Umbilical cord (tissue), 2 donors: ENCODE results near the gene GAREM1. TPM values are rescaled to one million over a fixed set of nuclear protein-coding genes. Genes with fewer than 3 reads are reported as not detected.

ENCODE experiments used
- DNase-seq: peaks from one replicate; pipeline ENCODE4 v3.0.0-alpha.2; 2015; ENCODE audit warnings: low spot score
- total RNA-seq: library from RNA; depleted of rRNA; stranded (reverse); fragments of >200 nt; gene quantifications from one replicate; pipeline ENCODE4 v1.2.3, GENCODE V29; 2014; ENCODE audit warnings: low replicate concordance; ENCODE audit not compliant: insufficient read depth

Gene GAREM1
- total RNA-seq, 1 donor from 2014 or later, result 5.1 TPM

DNA sequence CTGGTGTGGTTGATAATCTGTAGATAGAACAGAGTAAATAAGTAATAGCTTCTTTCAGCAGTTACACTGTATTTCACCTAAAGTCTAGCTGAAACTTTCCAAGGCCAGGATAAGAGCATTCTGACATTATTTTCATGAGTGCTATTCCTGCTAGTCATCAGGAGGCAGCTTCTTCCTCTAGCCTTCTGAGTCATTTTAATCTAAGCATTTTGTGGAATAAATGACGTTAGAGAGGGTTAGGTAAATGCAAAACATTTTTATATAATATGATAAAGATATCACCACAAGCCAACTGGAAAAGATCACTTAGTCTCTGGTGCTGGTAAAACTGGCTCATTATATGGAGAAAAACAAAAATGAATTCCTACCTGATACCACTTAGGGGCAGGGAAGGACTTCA is 142.3 kb downstream of the GAREM1 start:
- DNase-seq, result peak; percentile 66

DNA sequence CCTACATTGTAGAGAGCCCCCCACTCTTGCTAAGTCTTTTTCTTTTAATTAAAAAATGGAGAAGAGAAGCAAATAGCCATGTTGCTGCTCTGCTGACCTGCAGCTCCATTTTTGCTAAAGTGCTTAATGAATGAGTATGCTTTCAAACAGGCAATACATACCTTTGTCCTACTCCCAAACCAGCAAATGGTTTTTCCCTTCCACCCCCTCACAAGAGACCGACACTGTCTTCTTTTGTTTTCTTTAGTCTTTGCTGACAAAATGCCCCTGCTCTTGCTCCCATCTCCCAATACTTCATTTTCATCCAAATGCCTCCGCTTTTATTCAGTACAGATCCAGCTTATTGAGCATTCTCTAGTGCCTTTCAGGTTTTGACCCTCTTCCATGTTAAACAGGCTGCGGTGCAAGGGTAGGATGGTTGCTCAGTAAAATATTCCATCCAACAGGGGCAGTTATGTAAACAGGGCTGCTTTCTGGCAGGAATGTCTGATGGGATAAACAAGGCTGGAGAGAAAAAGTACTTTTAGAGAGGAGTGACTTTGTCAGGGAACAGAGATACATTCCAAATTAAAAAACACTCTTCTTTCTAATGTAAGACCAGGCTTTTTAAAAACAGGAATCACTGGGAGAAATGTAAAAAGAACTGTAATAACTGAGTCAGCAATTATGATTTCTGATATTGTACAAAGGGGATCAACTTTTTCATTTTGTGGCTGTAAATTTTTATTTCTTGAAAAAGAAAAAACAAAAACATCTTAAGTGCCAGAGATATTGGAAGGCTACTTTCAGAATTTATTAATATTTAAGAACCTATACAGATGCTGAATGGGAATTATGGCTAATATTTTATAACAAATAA is 144.0 kb downstream of the GAREM1 start:
- DNase-seq, result peak; percentile 25

DNA sequence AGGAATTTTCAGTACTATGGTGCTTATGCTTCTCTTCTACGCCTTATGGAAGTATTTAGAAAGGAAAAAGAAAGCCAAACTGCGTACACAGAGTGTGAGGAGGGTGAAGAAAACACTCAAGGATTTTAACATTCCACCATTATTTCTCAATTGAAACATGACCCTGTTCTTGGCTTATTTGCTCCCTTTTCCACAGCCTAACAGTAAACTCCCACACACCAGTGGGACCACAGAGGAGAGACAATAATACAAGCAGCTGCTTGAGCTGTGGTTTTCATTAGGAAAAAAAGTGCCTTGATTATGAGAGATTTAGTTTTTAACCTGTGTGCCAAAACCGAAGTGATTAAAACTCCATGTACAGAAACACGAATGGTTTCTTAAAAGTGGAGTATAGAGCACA is 146.5 kb downstream of the GAREM1 start:
- no peak for DNase-seq

DNA sequence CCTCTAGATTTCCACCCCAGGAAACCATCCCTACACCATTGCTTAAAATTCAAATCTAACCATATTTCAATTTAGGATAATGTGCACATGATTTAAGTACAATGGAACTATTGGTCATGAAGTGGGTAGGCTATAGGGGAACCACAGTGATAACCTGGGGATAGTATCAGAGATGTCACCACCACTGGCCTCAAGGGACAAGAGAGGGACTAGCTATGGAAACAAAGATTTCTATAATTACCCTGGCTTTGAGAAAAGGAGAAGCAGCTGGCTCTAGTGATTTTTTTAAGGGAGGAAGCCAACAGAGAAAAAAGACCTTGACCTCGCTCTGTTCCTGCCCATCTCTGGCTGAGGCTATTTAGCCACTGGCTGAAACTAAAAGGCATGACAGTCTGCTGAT is 148.9 kb downstream of the GAREM1 start:
- no peak for DNase-seq

DNA sequence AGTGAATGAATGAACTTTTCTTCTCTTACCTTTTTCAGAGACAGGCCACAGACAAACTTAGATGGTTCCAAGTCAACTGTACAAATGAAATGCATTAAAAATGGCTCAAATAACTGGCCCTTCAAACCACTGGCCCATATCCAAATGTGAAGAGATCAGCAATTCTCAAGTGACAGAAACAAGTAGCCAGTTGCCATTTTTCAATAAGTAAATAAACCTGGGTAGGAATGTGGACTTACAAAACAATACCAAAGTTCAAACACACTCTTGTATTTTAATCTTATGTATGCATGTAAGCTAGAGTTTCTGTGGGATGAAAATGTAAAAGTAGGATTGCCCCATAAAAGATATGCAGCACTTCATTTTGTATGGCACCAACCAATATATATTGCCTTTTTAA is 151.6 kb downstream of the GAREM1 start:
- no peak for DNase-seq

DNA sequence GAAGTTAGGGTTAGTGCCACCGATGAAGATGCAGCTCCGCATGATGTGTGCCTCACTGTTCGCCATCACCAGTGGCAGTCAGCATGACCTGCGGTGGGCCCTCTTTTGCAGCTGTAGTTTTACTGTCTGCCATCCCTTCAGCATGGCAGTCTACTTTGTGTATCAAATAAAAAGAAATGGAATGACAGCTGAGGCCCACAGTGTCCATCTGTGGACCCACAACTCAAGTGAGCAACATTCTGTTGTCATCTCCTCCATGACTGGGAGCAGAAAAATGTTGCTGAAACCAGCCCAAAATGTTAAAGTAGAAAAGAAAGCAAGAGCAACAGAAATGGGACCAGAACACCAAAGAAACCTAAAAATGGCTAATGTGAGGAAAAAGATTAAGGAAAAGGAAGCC is 152.1 kb downstream of the GAREM1 start:
- no peak for DNase-seq

DNA sequence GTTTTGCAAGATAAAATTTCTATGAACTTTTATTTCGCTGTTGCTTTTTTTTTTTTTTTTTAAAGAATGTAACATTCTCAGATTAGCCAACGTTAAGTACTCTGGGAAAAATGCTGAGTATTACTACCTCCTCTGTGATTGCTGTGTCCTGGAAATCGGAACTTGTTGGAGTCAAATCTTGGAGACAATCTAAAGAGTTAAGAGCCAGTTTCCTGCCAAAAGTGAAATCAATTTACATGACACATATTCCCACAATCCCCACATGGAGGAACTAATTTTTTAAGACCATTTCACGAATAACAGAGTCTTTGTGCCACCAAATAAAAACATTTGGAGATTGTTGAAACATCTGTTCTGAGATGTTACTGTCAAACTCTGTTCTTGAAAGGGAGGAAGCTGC is 153.0 kb downstream of the GAREM1 start:
- DNase-seq, result no peak

DNA sequence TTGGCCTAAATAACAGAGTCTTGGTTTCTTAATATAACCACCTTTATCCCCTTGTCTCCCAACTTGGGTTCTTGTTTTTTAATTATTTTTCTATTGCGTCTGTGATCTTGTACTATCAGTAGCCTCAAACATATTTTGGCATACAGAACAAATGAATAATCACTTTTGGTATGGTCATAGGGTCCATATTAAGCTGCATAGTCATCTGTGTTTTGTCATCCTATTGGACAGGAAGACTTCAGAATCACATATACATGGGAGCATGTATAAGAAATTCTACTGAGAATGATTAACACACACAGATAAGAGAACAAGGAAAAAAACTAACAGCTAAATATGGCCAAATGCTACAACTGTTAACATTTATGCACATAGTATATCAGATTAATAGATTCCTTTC is 154.8 kb downstream of the GAREM1 start:
- peak; percentile 46 for DNase-seq

DNA sequence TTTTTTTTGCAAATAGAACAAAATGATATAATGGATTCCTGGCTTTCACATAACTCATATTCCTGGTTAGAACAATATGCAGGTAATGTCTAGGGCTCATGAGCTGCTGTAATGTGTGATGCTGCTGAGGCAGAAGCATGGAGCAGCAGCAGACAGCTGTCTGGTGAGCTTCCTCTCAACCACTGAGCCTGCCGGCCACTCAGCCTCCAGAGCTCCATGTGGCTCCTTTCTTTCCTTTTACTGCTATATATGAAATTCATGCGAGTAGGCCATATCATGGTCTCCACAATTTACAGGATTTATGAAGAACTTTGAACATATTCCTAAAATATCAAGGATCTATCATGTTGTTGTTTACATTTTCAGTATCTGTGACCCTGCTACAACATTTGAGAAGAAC is 159.9 kb downstream of the GAREM1 start:
- no peak for DNase-seq

DNA sequence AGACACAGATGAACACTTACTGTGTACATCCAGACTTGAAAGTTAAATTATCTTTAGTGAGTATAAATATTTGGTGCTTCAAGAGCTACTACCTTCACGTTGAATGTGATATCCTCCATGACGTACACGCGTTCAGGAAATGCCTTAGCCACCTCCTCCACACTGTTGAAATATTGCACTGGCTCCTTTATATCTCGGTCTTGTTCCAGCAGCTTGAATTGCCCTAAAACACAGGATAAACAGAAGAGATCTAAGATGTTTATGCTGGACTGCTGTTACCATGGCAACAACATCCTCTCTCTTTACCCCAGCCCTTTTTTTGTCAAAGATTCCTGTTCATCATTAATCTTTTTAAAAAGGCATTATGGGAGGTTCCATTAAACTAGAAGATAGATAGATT is 160.6 kb downstream of the GAREM1 start:
- no peak for DNase-seq

DNA sequence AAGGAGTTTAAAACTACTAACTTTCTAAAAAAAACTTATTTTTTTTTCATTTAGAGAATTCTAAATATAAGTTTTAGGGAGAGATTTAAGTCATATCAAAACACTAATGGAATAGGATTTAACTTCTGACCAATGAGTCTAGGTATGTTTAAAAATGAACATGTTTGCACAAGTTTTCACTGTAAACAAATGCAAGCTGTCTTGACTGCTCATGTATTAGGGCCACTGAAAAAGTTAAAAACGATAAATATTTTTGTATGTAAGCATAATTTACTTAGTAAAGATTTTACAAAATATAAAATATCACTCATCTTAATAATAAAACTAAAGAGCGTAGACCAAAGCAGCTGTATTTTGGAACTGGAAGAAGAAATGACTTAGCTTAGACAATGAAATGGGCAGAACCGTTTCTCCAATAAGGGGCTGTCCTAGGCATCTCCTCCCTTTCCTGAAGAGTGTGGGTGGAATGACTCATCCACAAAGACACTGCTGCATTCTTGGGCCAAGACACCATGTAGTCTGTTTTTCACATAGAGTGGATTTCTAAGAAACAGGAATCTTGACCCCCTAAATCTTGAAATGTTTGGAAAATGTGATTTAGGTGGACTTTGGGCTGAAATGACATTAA is 162.1 kb downstream of the GAREM1 start:
- DNase-seq, result peak; percentile 52

DNA sequence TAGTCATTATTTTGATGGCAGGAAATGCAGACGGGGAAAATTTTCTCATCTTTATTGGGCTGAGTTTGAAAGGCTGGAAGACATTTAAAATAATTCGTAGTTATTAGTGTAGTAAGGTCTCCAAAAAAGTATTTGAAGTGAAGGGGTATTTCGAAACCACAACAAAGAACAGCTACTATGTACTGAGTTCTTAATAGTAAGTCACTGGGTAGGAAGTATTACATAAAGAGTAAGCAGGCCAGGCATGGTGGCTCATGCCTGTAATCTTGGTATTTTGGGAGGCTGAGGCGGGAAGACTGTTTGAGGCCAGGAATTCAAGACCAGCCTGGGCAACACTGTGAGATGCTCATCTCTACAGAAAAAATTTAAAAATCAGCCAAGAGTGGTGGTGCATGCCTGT is 167.3 kb downstream of the GAREM1 start:
- DNase-seq, result no peak

DNA sequence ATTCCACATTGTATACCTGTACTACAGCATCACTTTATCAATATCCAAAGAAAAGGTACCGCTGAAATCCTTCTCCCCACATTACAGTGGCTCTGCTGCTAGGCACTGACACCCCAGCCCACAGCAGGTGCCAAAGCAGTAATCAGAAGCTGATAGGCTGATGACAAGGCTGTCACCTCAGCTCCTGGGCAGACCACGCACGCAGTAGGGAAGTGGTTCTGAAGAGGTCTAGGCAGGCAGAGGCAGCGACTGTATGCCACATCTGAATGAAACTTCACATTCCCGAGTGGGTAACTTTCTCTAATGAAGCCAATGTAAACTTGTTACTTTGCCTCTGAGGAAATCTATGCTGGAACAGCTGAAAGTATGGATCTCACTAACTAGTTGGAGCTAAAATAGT is 167.9 kb downstream of the GAREM1 start:
- DNase-seq, result no peak

DNA sequence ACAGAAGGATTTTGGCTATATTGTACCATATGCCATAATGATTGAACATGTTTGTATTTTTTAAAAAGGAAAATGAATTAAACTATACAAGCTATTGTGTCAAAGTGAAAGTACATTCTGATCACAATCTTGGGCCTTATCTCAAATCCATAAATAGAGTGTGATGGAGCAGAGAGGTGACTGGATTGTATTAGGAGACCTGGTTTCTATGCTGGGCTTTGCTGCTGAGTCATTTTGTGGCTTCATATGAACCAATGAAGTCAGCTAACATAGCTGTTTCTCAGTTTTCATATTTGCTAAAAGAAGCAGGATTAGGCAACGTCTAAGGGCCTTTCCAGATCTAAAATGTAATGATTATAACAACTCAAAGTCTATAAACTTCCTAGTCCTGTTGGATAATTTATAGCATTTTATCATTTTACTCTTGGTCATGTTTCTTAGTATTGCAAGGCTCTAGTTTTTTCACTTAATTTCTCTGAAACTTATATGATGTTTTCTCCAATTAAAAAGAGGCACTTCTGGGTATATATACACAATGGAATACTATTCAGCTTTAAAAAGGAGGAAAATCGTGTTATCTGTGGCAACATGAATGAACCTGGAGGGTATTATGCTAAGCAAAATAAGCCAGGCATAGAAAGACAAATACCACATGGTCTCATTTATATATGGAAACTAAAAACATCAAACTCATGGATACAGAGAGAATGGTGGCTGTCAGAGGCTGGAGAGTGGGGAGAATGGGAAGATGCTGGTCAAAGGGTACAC is 168.5 kb downstream of the GAREM1 start:
- DNase-seq, result peak; percentile 56

DNA sequence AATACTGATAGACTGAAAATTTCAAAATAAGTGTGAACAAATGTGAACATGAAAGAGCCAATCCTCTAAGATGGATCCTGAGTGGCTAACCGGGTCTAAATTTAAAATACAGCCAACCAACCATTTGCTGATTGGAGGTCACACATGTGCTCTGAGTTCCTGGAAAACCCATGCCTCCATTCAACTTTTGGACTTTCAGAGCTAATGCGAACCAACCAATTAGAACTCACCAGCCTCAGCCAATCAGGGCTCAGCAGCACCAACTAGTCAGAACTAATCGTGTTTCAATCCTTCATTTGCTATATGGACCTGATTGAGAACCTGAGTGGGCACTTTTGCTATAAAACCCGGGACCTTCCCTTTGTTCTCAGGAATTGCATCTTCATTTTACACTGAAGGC is 169.3 kb downstream of the GAREM1 start:
- DNase-seq, result no peak

DNA sequence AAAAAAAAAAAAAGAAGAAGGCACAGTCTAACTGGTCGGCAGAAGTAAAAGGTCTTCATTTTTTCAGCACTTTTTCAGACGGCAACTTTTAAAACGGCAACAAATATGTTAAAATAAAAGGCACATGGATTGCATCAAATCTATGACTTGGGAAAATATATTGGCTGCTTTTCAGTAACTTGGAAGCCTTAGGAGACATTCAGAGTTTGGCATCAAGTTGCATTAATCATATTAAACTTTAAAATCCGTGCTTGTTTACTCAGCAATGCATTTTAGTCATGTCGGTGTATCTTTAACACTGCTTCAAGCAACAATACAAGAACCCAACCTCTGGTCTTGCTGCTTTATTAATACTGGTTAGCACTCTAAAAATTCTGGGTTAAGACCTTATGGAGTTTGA is 169.8 kb downstream of the GAREM1 start:
- no peak for DNase-seq

DNA sequence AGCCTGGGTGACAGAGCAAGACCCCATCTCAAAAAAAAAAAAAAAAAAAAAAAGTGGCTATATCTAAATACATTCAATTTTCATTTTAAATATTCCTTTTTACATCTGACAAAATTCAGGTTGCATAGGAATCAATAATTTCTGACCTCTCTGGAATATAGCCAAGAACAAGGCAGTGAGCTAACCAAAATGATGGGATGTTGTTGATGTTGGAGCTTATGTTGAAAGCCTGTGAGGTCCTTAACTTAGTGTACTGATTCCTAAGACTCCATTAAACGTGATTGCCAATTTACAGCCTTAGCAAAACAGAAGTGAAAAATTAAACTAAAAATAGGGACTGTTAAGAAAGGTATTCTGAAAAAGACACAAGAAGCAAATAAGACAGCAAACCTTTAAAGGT is 171.2 kb downstream of the GAREM1 start:
- DNase-seq, result no peak

DNA sequence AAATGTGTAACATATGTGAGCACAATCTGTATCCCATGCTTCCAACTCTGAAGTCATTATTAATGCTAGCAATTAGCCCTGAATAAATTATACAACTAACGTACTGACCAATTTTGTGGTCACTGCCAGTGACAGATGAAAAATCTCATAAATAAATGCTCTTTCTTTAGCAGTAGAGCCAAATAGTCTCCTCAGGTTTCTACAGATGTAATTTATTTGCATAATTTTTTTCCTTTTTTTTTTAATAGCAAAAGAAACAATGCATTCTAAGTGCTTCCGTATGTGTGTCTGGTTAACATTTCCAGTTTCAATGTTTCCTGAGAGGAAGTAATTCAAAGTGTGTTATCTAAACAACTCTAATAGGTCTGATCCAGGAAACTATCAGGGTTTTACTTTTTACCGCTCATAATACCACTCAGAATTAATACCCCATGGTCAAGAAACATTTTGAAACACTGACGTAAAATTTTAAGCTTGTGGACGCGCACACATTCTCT is 172.5 kb downstream of the GAREM1 start:
- DNase-seq, result no peak

DNA sequence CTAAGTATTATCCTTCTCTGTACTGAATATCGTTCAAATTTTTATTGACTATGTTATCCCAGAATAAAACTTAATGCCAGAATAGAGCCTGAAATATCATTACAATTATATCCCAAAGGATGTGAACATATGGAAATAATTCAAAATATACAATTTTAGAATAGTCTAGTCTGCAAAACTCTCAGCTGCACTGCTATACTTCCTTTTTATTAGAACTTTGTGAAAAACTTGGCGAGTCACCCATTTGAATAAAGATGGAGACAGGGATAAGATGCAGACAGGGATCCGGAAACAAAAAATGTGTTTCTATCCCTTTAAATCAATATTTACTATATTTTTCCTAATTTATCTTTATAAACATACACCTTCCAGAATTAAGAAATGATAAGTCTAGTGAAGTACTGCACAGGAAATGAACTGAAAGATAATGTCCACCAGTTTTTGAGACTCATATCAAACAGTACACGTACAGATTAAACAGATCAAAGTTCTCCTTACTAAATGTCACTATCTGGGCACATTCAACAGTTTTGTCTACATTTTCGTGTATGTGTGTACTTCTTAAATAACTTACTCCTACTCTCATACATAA is 173.0 kb downstream of the GAREM1 start:
- DNase-seq, result no peak

DNA sequence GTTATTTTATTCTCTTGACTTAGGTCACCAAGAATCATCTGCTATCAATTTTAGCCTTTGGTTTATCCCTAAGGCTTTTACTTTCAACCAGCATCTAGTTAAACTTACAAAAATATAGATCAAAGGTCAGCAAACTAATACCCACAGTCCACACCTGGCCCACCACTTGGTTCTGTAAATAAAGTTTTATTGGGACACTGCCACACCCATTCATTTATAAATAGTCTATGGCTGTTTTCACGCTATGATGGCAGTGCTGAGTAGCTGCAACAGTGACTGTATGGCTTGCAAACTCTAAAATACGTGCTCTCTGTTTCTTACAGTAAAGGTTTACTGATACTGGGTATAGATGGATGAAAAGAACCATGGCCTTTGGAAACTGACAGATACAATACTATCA is 173.8 kb downstream of the GAREM1 start:
- DNase-seq, result no peak

DNA sequence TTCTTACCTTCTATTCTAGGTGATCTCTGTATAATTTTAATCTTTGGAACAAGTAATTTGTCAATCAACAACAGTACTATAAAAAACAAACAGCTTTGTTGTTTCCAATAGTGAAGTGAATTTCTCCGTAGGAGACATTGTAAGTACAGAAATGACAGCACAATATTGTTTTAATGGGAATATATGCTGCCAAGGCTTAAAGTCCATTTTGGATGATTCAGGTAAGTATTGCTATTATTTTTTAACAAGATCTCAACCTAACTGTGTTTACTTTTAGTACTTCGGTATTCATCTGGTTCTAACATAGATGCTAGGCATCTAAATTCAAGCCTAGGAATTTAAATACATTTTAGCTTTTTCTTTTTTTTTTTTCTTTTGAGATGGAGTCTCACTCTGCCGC is 175.1 kb downstream of the GAREM1 start:
- DNase-seq, result no peak

DNA sequence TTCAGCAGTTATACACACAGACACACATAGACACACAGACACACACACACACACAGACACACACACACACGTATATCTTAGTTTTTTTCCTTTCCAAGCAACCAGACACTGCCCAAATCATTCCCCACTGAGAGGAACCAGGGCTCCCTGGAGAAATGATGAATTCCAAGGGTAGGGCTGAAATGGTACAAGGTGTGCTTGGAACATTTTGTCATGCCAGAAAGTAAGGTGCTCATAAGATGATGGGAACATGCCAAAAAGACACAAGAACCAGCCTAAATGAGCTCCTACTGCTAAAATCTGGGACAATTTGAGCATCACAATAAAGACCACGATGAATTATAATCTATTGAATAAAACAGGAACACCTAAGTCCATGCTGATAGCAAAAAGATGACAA is 177.6 kb downstream of the GAREM1 start:
- DNase-seq, result no peak
